Testis (tissue), 3 donors: Measurements from ENCODE around the gene CNPPD1. TPM values are rescaled to one million over a fixed set of nuclear protein-coding genes. Genes with fewer than 3 reads are reported as not detected.
A peak's percentile ranks its signal among the peaks of the same experiment; 100 is the strongest.

Source experiments
- DNase-seq: peaks from one replicate; pipeline ENCODE4 v3.0.0-alpha.2; 2019
- H3K27ac ChIP-seq, 2 donors: fragments of 200-600 bp; sonication (generic); one replicate each; pipeline ENCODE4 v1.5.1; 2019
- H3K27me3 ChIP-seq: fragments of 200-600 bp; sonication (generic); one replicate; pipeline ENCODE4 v1.5.1; 2019
- H3K36me3 ChIP-seq: fragments of 200-600 bp; sonication (generic); one replicate; pipeline ENCODE4 v1.5.1; 2017; ENCODE audit warnings: low read depth; ENCODE audit errors: missing control alignments
- H3K4me1 ChIP-seq: fragments of 200-600 bp; sonication (generic); one replicate; pipeline ENCODE4 v1.5.1; 2019
- H3K4me3 ChIP-seq, 2 donors: fragments of 200-600 bp; sonication (generic); one replicate each; pipeline ENCODE4 v1.5.1; 2017 to 2019
- H3K9me3 ChIP-seq: fragments of 200-600 bp; sonication (generic); one replicate; pipeline ENCODE4 v1.5.1; 2017
- CTCF ChIP-seq, 3 experiments: fragments of 450-650 bp in 2 of 3; fragments of 200-600 bp in 1 of 3; sonication (generic) in 1 of 3; IDR thresholded peaks; one replicate each; pipeline ENCODE4 v1.5.1; 2016 to 2019; ENCODE audit warnings: antibody characterized with exemption in 3 of 3, mild to moderate bottlenecking in 2 of 3, moderate library complexity in 1 of 3
- POLR2A ChIP-seq: fragments of 450-650 bp; IDR thresholded peaks from one replicate; pipeline ENCODE4 v1.6.1; 2017; ENCODE audit warnings: antibody characterized with exemption, mild to moderate bottlenecking, moderate library complexity
- WGBS, 2 donors: methylation state at CpG; one replicate each; pipeline ENCODE4 v1.1.5; 2018; 5-methylcytosine and 5-hydroxymethylcytosine counted together
- intact Hi-C: fragments of 100-400 bp; cut with DNase I; formaldehyde crosslinking; loops from one replicate; pipeline ENCODE4 v1.15.1; 2023; ENCODE audit warnings: low total_unique reads
- polyA plus RNA-seq: library from polyadenylated mRNA; stranded (reverse); fragments of 350-450 nt; fragmentation: Illumina TruSeq; extraction: RNeasy Lipid Tissue Mini Kit (QIAGEN cat#74804); gene quantifications from one replicate; pipeline ENCODE4 v1.2.3, GENCODE V29; 2014; ENCODE audit warnings: low read depth, low replicate concordance; ENCODE audit not compliant: insufficient read depth
- total RNA-seq, 2 donors: library from RNA; depleted of rRNA; stranded (reverse); fragments of >200 nt; gene quantifications; one replicate each; pipeline ENCODE4 v1.2.3, GENCODE V29; 2016

The CNPPD1 gene
- total and polyA plus RNA-seq, 3 donors from 2014 or later = 38.3 to 68.0 (median 60.5) TPM

- H3K4me1 ChIP-seq = peaks cover 27% of the 10 kb centered on the region
- intact Hi-C loops = no loop called here
- no peaks in the 10 kb centered on the region for H3K36me3 ChIP-seq
- no peaks in the 10 kb centered on the region for H3K9me3 ChIP-seq
- TF ChIP-seq CTCF (IDR thresholded peaks at IDR 0.05) (no peak), POLR2A (no peak)
- no peaks in the 10 kb centered on the region for H3K27me3 ChIP-seq
- DNase-seq = no peak
- H3K27ac ChIP-seq = peak overlapping the region in 1 of 2 donors; percentile 93
- no peak overlapping the region for H3K4me3 ChIP-seq
- 91 to 94% methylated on average over 6 of the region's 6 CpGs for WGBS, 2 donors
These were observed 39.8 kb upstream of the CNPPD1 start for GRCh38 chr2:219216535-219216915.

- DNase-seq = no peak
- intact Hi-C loops = no loop called here
- no peaks in the 10 kb centered on the region for H3K9me3 ChIP-seq
- no peak overlapping the region for H3K27ac ChIP-seq
- no peaks in the 10 kb centered on the region for H3K27me3 ChIP-seq
- H3K4me3 ChIP-seq = no peak overlapping the region
- H3K36me3 ChIP-seq = no peaks in the 10 kb centered on the region
- 91 to 93% methylated on average over 23 to 27 of the region's 27 CpGs for WGBS, 2 donors
- TF ChIP-seq CTCF (IDR thresholded peaks at IDR 0.05) (no peak), POLR2A (no peak)
- H3K4me1 ChIP-seq = peaks cover 27% of the 10 kb centered on the region
These were observed 39.3 kb upstream of the CNPPD1 start for GRCh38 chr2:219215871-219216534.

GRCh38 chr2:219214786-219215185 lies 38.1 kb upstream of the CNPPD1 start:
- Histone ChIP-seq H3K27ac (no peak overlapping the region), H3K27me3 (no peaks in the 10 kb centered on the region), H3K36me3 (no peaks in the 10 kb centered on the region), H3K4me3 (no peak overlapping the region), H3K4me1 (peaks cover 25% of the 10 kb centered on the region), H3K9me3 (no peaks in the 10 kb centered on the region)
- intact Hi-C loops = no loop called here
- 92 to 95% methylated on average over 6 of the region's 6 CpGs for WGBS, 2 donors
- no peak for TF ChIP-seq CTCF (IDR thresholded peaks at IDR 0.05)
- TF ChIP-seq POLR2A = no peak
- no peak for DNase-seq

- WGBS, 2 donors = 94% methylated on average over 14 to 15 of the region's 15 CpGs
- intact Hi-C loops = no loop called here
- Histone ChIP-seq H3K36me3 (no peaks in the 10 kb centered on the region), H3K27me3 (no peaks in the 10 kb centered on the region), H3K4me1 (peaks cover 20% of the 10 kb centered on the region), H3K9me3 (no peaks in the 10 kb centered on the region), H3K27ac (no peak overlapping the region), H3K4me3 (no peak overlapping the region)
- TF ChIP-seq POLR2A = no peak
- TF ChIP-seq CTCF (IDR thresholded peaks at IDR 0.05) = no peak
- DNase-seq = no peak
These were observed 37.4 kb upstream of the CNPPD1 start for GRCh38 chr2:219214141-219214540.

- Histone ChIP-seq H3K4me1 (peaks cover 16% of the 10 kb centered on the region), H3K27ac (no peak overlapping the region), H3K9me3 (no peaks in the 10 kb centered on the region), H3K27me3 (no peaks in the 10 kb centered on the region), H3K4me3 (no peak overlapping the region), H3K36me3 (no peaks in the 10 kb centered on the region)
- no peak for DNase-seq
- TF ChIP-seq POLR2A = no peak
- TF ChIP-seq CTCF (IDR thresholded peaks at IDR 0.05) = no peak
- intact Hi-C loops = no loop called here
- WGBS, 2 donors = 98% methylated on average over 8 to 10 of the region's 10 CpGs
These were observed 36.9 kb upstream of the CNPPD1 start for GRCh38 chr2:219213486-219214071.
